ENCODE results near the gene PRMT1.

GRCh38 chr19:49651029-49651819 lies 25.8 kb upstream of the PRMT1 start:
- TF ChIP-seq CTCF (conservative IDR thresholded peaks at IDR 0.05 in 1 of 2, IDR thresholded peaks at IDR 0.05 in 1 of 2; ENCODE audit: low read depth in 1 of 2, low read length in 2 of 2): no peak
- TF ChIP-seq EZH2 (IDR thresholded peaks at IDR 0.05; ENCODE audit: low read length, missing control alignments): no peak

Measured in fibroblast of lung (primary cell).